Measurements from ENCODE around the gene ACOD1. TPM values are rescaled to one million over a fixed set of nuclear protein-coding genes. Genes with fewer than 3 reads are reported as not detected.
"Not testable (repeated sequence)": the region's sequence is repeated elsewhere in the genome, so short reads cannot be mapped to it uniquely, and the experiment has no call there.

Gene ACOD1
- total RNA-seq, 1 experiment from 2014 or later: not detected

DNA sequence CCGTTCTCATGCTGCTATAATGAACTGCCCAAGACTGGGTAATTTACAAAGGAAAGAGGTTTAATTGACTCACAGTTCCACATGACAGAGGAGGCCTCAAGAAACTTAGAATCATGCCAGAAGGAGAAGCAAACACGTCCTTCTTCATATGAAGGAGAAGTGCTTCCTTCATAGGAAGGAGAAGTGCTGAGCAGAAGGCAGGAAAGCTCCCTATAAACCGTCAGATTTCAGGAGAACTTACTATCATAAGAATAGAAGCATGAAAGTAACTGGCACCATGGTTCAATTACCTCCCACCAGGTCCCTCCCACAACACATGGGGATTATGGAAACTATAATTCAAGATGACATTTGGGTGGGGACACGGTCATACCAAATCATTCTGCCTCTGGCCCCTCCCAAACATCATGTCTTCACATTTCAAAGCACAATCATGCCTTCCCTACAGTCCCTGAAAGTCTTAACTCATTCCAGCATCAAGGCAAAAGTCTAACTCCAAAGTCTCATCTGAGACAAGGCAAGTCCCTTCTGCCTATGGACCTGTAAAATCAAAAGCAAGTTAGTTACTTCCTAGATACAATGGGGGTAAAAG is 10.6 kb downstream of the ACOD1 start:
- TF ChIP-seq, protein P1, sequence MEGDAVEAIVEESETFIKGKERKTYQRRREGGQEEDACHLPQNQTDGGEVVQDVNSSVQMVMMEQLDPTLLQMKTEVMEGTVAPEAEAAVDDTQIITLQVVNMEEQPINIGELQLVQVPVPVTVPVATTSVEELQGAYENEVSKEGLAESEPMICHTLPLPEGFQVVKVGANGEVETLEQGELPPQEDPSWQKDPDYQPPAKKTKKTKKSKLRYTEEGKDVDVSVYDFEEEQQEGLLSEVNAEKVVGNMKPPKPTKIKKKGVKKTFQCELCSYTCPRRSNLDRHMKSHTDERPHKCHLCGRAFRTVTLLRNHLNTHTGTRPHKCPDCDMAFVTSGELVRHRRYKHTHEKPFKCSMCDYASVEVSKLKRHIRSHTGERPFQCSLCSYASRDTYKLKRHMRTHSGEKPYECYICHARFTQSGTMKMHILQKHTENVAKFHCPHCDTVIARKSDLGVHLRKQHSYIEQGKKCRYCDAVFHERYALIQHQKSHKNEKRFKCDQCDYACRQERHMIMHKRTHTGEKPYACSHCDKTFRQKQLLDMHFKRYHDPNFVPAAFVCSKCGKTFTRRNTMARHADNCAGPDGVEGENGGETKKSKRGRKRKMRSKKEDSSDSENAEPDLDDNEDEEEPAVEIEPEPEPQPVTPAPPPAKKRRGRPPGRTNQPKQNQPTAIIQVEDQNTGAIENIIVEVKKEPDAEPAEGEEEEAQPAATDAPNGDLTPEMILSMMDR (conservative IDR thresholded peaks at IDR 0.05): no peak
- no peak overlapping the region for H3K23ac ChIP-seq (ENCODE audit: insufficient read length, low read depth, low read length)
- H3T11ph ChIP-seq (ENCODE audit: low read length): no peak overlapping the region
- no peak overlapping the region for H2AK5ac ChIP-seq (ENCODE audit: insufficient read length, low read length)
- no peaks in the 10 kb centered on the region for H3K27me3 ChIP-seq (ENCODE audit: insufficient read depth, low read length)
- no peak overlapping the region for H3K18ac ChIP-seq (ENCODE audit: insufficient read length, low read depth, low read length)
- H3K79me1 ChIP-seq (ENCODE audit: insufficient read depth, low read depth, low read length, poor library complexity, severe bottlenecking): no peaks in the 10 kb centered on the region
- no CpG with 5 or more reads among the region's 4 CpGs for WGBS (ENCODE audit: extremely low coverage, insufficient read length, low lambda C conversion rate)
- no peak overlapping the region for H3K56ac ChIP-seq (ENCODE audit: insufficient read length, low read depth, low read length)
- no peak overlapping the region for H3K4me3 Mint-ChIP-seq
- H3K79me2 ChIP-seq (ENCODE audit: insufficient read depth, low read length): no peaks in the 10 kb centered on the region
- H3K27me3 Mint-ChIP-seq (ENCODE audit: low read depth): peaks cover 2% of the 10 kb centered on the region
- H2BK20ac ChIP-seq (ENCODE audit: low read depth, low read length, poor library complexity, severe bottlenecking): no peak overlapping the region
- H3K9me3 Mint-ChIP-seq: peaks cover 37% of the 10 kb centered on the region in 2 experiments
- no peak overlapping the region for H2BK120ac ChIP-seq (ENCODE audit: low read depth, low read length, poor library complexity, severe bottlenecking)
- no peak overlapping the region for H2BK5ac ChIP-seq (ENCODE audit: insufficient read length, low read length)
- no peak overlapping the region for H2AFZ ChIP-seq (ENCODE audit: low read length)
- no peaks in the 10 kb centered on the region for H3K4me1 ChIP-seq (ENCODE audit: insufficient read depth, low read length)
- no peak overlapping the region for H2BK12ac ChIP-seq (ENCODE audit: insufficient read length, low read depth, low read length)
- H3K36me3 Mint-ChIP-seq (ENCODE audit: insufficient read depth in 1 of 3, low read depth in 3 of 3): peaks cover 4 to 30% (median 10%) of the 10 kb centered on the region in 3 experiments; a peak in 6 of 7 replicates
- DNase-seq: no peak
- no peak overlapping the region for H4K5ac ChIP-seq (ENCODE audit: insufficient read length, low read depth, low read length)
- no peak overlapping the region for H3K4ac ChIP-seq (ENCODE audit: low read depth, low read length)
- no peaks in the 10 kb centered on the region for H3K23me2 ChIP-seq (ENCODE audit: insufficient read length, low read depth, low read length, poor library complexity, severe bottlenecking)
- no peaks in the 10 kb centered on the region for H4K20me1 ChIP-seq (ENCODE audit: control insufficient read depth, insufficient read depth, insufficient read length)
- H3K9ac ChIP-seq (ENCODE audit: extremely low read depth, insufficient read length, low read length): no peak overlapping the region
- H3K4me1 Mint-ChIP-seq: no peaks in the 10 kb centered on the region
- no peak overlapping the region for H2BK15ac ChIP-seq (ENCODE audit: low read depth, low read length)
- no peak overlapping the region for H3K4me2 ChIP-seq (ENCODE audit: insufficient read depth, insufficient read length, low read length)
- H4K91ac ChIP-seq (ENCODE audit: insufficient read length, low read depth, low read length): no peak overlapping the region
- peaks cover 9% of the 10 kb centered on the region for H3K9me3 ChIP-seq (ENCODE audit: control insufficient read depth, low read depth, low read length)
- no peak overlapping the region for H3K14ac ChIP-seq (ENCODE audit: insufficient read depth, low read length)
- H4K8ac ChIP-seq (replicated peaks; ENCODE audit: insufficient read length, low read depth, low read length): no peak overlapping the region
- H3K27ac ChIP-seq (ENCODE audit: insufficient read length, low read depth, low read length): no peak overlapping the region
- H3K27ac Mint-ChIP-seq: no peak overlapping the region

DNA sequence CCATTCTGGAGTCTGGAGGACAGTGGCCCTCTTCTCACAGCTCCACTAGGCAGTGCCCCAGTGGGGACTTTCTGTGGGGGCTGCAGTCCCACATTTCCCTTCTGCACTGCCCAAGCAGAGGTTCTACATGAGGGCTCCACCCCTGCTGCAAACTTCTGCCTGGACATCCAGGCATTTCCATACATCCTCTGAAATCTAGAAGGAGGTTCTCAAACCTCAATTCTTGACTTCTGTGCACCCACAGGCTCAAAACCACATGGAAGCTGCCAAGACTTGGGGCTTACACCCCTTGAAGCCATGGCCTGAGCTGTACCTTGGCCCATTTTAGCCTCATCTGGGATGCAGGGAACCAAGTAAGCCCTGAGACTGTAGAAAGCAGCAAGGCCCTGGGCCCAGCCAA is 11.4 kb downstream of the ACOD1 start:
- H3K9me3 ChIP-seq (ENCODE audit: control insufficient read depth, low read depth, low read length); H3K56ac ChIP-seq (ENCODE audit: insufficient read length, low read depth, low read length); H2BK5ac ChIP-seq (ENCODE audit: insufficient read length, low read length); H4K91ac ChIP-seq (ENCODE audit: insufficient read length, low read depth, low read length); H3K18ac ChIP-seq (ENCODE audit: insufficient read length, low read depth, low read length); H2BK20ac ChIP-seq (ENCODE audit: low read depth, low read length, poor library complexity, severe bottlenecking); H3K23me2 ChIP-seq (ENCODE audit: insufficient read length, low read depth, low read length, poor library complexity, severe bottlenecking); H4K5ac ChIP-seq (ENCODE audit: insufficient read length, low read depth, low read length); H3K4me1 ChIP-seq (ENCODE audit: insufficient read depth, low read length); DNase-seq; H3K4ac ChIP-seq (ENCODE audit: low read depth, low read length); H2BK15ac ChIP-seq (ENCODE audit: low read depth, low read length); H2AFZ ChIP-seq (ENCODE audit: low read length); H2BK120ac ChIP-seq (ENCODE audit: low read depth, low read length, poor library complexity, severe bottlenecking); H3K27me3 ChIP-seq (ENCODE audit: insufficient read depth, low read length); H3K79me2 ChIP-seq (ENCODE audit: insufficient read depth, low read length); H3K27me3 Mint-ChIP-seq (ENCODE audit: low read depth); H2AK5ac ChIP-seq (ENCODE audit: insufficient read length, low read length); H3K27ac ChIP-seq (ENCODE audit: insufficient read length, low read depth, low read length); H3K4me3 Mint-ChIP-seq; H3K4me1 Mint-ChIP-seq; H3K79me1 ChIP-seq (ENCODE audit: insufficient read depth, low read depth, low read length, poor library complexity, severe bottlenecking); H3K4me2 ChIP-seq (ENCODE audit: insufficient read depth, insufficient read length, low read length); H3K27ac Mint-ChIP-seq; H3K14ac ChIP-seq (ENCODE audit: insufficient read depth, low read length); H4K20me1 ChIP-seq (ENCODE audit: control insufficient read depth, insufficient read depth, insufficient read length); H3T11ph ChIP-seq (ENCODE audit: low read length); H4K8ac ChIP-seq (replicated peaks; ENCODE audit: insufficient read length, low read depth, low read length); H2BK12ac ChIP-seq (ENCODE audit: insufficient read length, low read depth, low read length); H3K9ac ChIP-seq (ENCODE audit: extremely low read depth, insufficient read length, low read length); H3K23ac ChIP-seq (ENCODE audit: insufficient read length, low read depth, low read length): not testable (repeated sequence)
- peaks cover 37% of the 10 kb centered on the region in 2 experiments for H3K9me3 Mint-ChIP-seq
- peaks cover 4 to 30% (median 10%) of the 10 kb centered on the region in 3 experiments; a peak in 6 of 7 replicates for H3K36me3 Mint-ChIP-seq (ENCODE audit: insufficient read depth in 1 of 3, low read depth in 3 of 3)

Measured in H9 (cell line).